Smooth muscle cell (in vitro differentiated cells): ENCODE measurements around the gene DNAH9. TPM values are rescaled to one million over a fixed set of nuclear protein-coding genes. Genes with fewer than 3 reads are reported as not detected.

ENCODE experiments used
- DNase-seq: peaks from one replicate; lab custom pipeline; 2025; ENCODE audit not compliant: unreplicated experiment; lab: John Stamatoyannopoulos, UW
- H2AFZ ChIP-seq: fragments of 200-600 bp; sonication (generic); 2 replicates; pipeline ENCODE4 v1.6.0; 2016; ENCODE audit warnings: antibody characterized with exemption, low read depth, mild to moderate bottlenecking
- H3F3A ChIP-seq: fragments of 200-600 bp; sonication (generic); 2 replicates; pipeline ENCODE4 v1.6.0; 2017; ENCODE audit warnings: antibody characterized with exemption, low read depth
- H3K27ac ChIP-seq: fragments of 200-600 bp; sonication (generic); 2 replicates; pipeline ENCODE4 v1.5.1; 2016; ENCODE audit warnings: low read depth, mild to moderate bottlenecking
- H3K27me3 ChIP-seq: fragments of 200-600 bp; sonication (generic); 2 replicates; pipeline ENCODE4 v1.6.1; 2016; ENCODE audit warnings: low read depth, mild to moderate bottlenecking
- H3K36me3 ChIP-seq: fragments of 200-600 bp; sonication (generic); 2 replicates; pipeline ENCODE4 v1.5.1; 2016; ENCODE audit warnings: low read depth
- H3K4me1 ChIP-seq: fragments of 200-600 bp; sonication (generic); 2 replicates; pipeline ENCODE4 v1.5.1; 2016; ENCODE audit warnings: low read depth
- H3K4me2 ChIP-seq: fragments of 200-600 bp; sonication (generic); 2 replicates; pipeline ENCODE4 v1.6.0; 2016; ENCODE audit warnings: mild to moderate bottlenecking
- H3K4me3 ChIP-seq: fragments of 200-600 bp; sonication (generic); 2 replicates; pipeline ENCODE4 v1.5.1; 2016; ENCODE audit warnings: mild to moderate bottlenecking
- H3K79me2 ChIP-seq: fragments of 200-600 bp; sonication (generic); 2 replicates; pipeline ENCODE4 v1.6.0; 2016; ENCODE audit warnings: low read depth, mild to moderate bottlenecking
- H3K9ac ChIP-seq: fragments of 200-600 bp; sonication (generic); 2 replicates; pipeline ENCODE4 v1.6.0; 2016; ENCODE audit warnings: low read depth
- H3K9me3 ChIP-seq: fragments of 200-600 bp; sonication (generic); replicated peaks from 2 replicates; pipeline ENCODE4 v1.5.1; 2016; ENCODE audit warnings: low read depth
- H4K20me1 ChIP-seq: fragments of 200-600 bp; sonication (generic); 2 replicates; pipeline ENCODE4 v1.6.0; 2016; ENCODE audit warnings: low read depth
- WGBS: methylation state at CpG from one replicate; pipeline ENCODE4 v1.1.7; 2016; ENCODE audit warnings: low lambda C conversion rate; 5-methylcytosine and 5-hydroxymethylcytosine counted together
- polyA plus RNA-seq: library from polyadenylated mRNA; unstranded; fragments of >200 nt; fragmentation: Nextera tagmentation; extraction: Ambion mirVana; gene quantifications from 2 replicates; pipeline ENCODE4 v1.2.1, GENCODE V29; 2016
- total RNA-seq: library from RNA; depleted of rRNA; stranded (reverse); fragments of >200 nt; gene quantifications from 2 replicates; pipeline ENCODE4 v1.2.3, GENCODE V29; 2014
- TF ChIP-seq, protein P1 (sequence below): fragments of 200-600 bp; sonication (generic); IDR thresholded peaks from 2 replicates; pipeline ENCODE4 v1.5.1; 2017; ENCODE audit warnings: borderline replicate concordance, mild to moderate bottlenecking, antibody characterized with exemption; ENCODE audit not compliant: insufficient read depth, poor library complexity, severe bottlenecking

The DNAH9 gene
- total and polyA plus RNA-seq, 2 experiments from 2014 or later, result 0.30 to 0.49 TPM

DNA sequence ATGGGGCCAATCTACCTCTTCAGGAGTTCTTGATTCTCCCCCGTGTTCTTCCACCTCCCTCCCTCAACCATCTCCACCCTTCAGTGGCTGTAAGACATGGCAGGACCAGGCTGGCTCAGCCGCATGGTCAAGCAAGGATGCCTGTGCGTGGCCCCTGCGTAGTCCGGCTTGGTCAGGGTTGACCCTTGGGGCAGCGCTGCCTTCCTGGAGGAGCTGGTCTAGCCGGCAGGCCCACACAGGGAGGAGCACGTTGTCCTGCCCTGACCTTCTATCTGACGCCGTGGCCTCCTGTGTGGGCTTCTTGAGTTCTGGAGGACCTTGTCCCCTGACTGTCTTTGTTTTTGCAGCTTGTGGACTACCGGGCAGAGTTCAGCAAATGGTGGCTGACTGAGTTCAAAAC lies 169.8 kb downstream of the DNAH9 start:
- Histone ChIP-seq H3K36me3 (no peaks in the 10 kb centered on the region), H3K9me3 (no peaks in the 10 kb centered on the region), H3K79me2 (no peaks in the 10 kb centered on the region), H3K9ac (no peak overlapping the region), H2AFZ (no peak overlapping the region), H3F3A (no peaks in the 10 kb centered on the region), H3K4me1 (no peaks in the 10 kb centered on the region), H4K20me1 (no peaks in the 10 kb centered on the region), H3K27ac (no peak overlapping the region), H3K4me2 (no peak overlapping the region), H3K4me3 (no peak overlapping the region), H3K27me3 (peaks cover 6% of the 10 kb centered on the region)
- 97% methylated on average over 11 of the region's 11 CpGs for WGBS
- no peak for DNase-seq
- TF ChIP-seq, protein P1, sequence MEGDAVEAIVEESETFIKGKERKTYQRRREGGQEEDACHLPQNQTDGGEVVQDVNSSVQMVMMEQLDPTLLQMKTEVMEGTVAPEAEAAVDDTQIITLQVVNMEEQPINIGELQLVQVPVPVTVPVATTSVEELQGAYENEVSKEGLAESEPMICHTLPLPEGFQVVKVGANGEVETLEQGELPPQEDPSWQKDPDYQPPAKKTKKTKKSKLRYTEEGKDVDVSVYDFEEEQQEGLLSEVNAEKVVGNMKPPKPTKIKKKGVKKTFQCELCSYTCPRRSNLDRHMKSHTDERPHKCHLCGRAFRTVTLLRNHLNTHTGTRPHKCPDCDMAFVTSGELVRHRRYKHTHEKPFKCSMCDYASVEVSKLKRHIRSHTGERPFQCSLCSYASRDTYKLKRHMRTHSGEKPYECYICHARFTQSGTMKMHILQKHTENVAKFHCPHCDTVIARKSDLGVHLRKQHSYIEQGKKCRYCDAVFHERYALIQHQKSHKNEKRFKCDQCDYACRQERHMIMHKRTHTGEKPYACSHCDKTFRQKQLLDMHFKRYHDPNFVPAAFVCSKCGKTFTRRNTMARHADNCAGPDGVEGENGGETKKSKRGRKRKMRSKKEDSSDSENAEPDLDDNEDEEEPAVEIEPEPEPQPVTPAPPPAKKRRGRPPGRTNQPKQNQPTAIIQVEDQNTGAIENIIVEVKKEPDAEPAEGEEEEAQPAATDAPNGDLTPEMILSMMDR, result no peak

DNA sequence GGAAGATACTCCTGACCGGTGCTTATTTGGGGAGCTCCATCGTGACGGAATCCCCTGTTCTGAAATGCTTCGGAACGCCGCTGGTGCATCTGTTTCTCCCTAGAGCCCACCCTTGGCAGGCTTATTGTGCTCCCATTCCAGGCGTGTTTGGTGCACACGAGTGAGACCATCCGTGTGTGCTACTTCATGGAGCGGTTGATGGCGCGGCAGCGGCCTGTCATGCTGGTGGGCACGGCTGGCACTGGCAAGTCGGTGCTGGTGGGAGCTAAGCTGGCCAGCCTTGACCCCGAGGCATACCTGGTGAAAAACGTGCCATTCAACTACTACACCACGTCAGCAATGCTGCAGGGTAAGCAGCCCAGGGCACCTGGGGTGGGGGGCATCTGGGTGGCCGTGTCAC lies 170.7 kb downstream of the DNAH9 start:
- H3K4me1 ChIP-seq, result no peaks in the 10 kb centered on the region
- no peaks in the 10 kb centered on the region for H3K9me3 ChIP-seq
- H4K20me1 ChIP-seq, result no peaks in the 10 kb centered on the region
- H3K27me3 ChIP-seq, result peaks cover 6% of the 10 kb centered on the region
- TF ChIP-seq, protein P1, result no peak
- no peak overlapping the region for H3K9ac ChIP-seq
- no peaks in the 10 kb centered on the region for H3K36me3 ChIP-seq
- H3K79me2 ChIP-seq, result no peaks in the 10 kb centered on the region
- H2AFZ ChIP-seq, result no peak overlapping the region
- H3K4me2 ChIP-seq, result no peak overlapping the region
- DNase-seq, result no peak
- H3F3A ChIP-seq, result no peaks in the 10 kb centered on the region
- H3K27ac ChIP-seq, result no peak overlapping the region
- H3K4me3 ChIP-seq, result no peak overlapping the region
- WGBS, result 90% methylated on average over 19 of the region's 19 CpGs

DNA sequence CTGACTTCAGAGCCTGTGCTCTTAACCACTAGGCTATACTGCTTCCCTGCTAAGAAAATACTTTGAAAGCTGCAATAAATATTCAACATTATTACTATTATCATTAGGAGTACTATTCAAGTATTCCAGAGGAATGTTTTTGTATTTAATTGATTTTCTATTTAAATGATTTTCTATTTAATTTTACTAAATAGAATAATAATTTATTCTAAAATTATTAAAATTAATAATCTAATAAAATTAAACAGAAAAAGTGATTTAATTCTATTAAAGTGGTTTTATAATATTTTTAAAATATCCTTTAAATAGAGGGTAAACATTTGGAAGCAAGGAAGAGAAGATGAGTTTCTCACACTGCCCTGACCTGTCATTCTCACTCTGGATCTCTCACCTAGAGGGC lies 173.8 kb downstream of the DNAH9 start:
- Histone ChIP-seq H3K9me3 (no peaks in the 10 kb centered on the region), H3F3A (no peaks in the 10 kb centered on the region), H3K9ac (no peak overlapping the region), H2AFZ (no peak overlapping the region), H3K79me2 (no peaks in the 10 kb centered on the region), H3K27me3 (no peaks in the 10 kb centered on the region), H3K4me2 (no peak overlapping the region), H3K4me3 (no peak overlapping the region), H3K4me1 (no peaks in the 10 kb centered on the region), H3K36me3 (no peaks in the 10 kb centered on the region), H4K20me1 (no peaks in the 10 kb centered on the region), H3K27ac (no peak overlapping the region)
- TF ChIP-seq, protein P1, result no peak
- no peak for DNase-seq

DNA sequence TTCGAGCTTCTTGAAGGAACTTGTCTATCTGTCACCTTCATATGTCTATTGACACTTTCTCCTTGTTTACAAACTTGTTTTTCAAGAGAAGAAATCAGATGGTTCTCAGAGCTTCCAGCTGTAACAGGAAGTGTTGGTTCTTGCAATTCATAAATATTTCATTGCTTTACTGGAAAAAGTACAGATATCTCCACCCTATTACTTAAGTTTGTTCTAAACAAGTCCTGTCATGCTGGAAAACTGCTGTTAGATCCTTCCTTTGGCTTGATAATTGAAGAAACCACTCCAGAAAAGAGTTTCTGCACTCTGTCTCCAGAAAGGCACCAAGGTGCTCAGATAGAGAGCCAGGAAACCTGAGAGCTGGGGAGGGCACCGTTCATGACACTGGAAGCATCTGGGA lies 181.6 kb downstream of the DNAH9 start:
- Histone ChIP-seq H3K4me1 (no peaks in the 10 kb centered on the region), H3K9ac (no peak overlapping the region), H2AFZ (no peak overlapping the region), H3K27ac (no peak overlapping the region), H3K79me2 (no peaks in the 10 kb centered on the region), H3F3A (no peaks in the 10 kb centered on the region), H3K9me3 (no peaks in the 10 kb centered on the region), H3K4me2 (no peak overlapping the region), H3K27me3 (no peaks in the 10 kb centered on the region), H4K20me1 (no peaks in the 10 kb centered on the region), H3K36me3 (no peaks in the 10 kb centered on the region), H3K4me3 (no peak overlapping the region)
- no peak for DNase-seq
- WGBS, result 84% methylated on average over 2 of the region's 2 CpGs
- TF ChIP-seq, protein P1, result no peak
